Activated T-cell treated with anti-CD3 and anti-CD28 coated beads for 24 hours (primary cell): ENCODE measurements around the gene TSSK6.
A peak's percentile ranks its signal among the peaks of the same experiment; 100 is the strongest.

ENCODE experiments used
- DNase-seq: peaks from one replicate; pipeline ENCODE4 v3.0.0-alpha.2; 2020; ENCODE audit warnings: low read depth

Gene TSSK6

DNA sequence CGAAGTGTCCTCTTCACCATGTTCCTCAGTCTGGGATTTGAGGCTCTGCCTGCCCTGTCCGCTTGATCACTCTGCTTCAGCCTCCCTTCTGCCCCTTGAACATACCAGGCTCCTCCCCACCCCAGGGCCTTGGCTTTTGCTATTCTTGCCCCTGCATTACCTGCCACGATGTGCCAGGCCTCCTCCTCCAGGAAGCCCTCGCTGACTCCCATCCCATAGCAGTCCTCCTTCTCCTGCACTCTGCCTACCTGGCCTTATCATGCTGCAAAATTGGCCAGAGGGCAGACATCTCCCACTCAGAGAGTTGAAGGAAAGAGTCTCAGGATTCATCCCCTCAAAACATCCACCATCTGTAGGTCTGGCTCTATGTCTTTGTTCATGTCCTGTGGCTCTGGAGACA is 15.5 kb upstream of the TSSK6 start:
- DNase-seq: no peak

DNA sequence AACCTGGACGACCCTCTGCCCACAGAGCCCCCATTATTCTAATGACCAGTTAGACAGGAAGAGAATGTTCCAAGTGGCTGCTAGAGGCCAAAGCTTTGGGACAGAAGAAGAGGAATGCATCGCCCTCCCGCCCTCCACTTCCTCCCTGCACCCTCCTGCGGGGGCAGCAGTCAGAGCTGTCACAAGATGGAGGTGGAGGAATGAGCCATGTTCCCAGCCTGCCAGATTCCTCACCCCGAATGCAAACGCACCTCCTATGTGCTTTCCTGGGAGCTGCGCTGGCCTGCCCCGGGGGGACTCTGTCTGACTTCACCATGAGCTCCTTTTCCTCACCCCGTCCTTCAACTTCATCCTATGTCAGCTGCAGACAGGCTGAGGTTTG is 15.1 kb upstream of the TSSK6 start:
- no peak for DNase-seq

GRCh38 chr19:19529783-19530422 is 14.6 kb upstream of the TSSK6 start:
- DNase-seq: no peak

DNA sequence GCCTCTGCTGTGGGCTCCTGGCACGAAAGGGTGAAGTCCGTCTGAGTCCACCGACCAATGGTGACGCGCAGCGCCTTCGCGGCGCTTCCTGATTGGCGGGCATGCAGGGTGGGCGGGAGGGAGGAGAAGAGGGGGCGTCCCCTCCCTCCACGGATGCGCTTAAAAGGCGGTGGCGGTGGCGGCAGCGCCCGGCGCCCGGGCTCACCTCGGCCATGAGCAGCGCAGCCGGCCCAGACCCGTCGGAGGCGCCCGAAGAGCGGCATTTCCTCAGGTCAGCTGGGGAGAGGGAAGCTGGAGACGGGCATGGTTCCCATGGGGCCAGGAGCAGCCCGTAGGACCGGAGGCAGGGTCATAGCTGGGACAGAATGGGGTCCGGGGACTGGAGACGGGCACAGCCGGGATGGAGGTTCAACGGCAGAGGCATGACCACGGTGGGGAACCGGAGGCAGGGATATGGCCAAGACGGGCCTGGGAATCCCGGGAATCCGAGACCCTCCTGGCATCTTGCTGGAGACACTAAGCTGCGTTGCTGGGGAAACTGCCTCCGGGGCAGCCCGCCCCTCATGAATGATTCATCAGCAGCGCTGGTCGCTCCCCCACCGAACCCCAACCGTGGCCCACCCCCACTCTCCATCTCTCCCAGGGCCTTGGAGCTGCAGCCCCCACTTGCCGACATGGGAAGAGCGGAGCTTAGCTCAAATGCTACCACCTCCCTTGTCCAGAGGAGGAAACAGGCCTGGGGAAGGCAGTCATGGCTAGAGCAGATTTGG is 13.6 kb upstream of the TSSK6 start, which contains the start of gene YJEFN3:
Gene YJEFN3 (plus strand): TSS at position 191 of the 770 bp plus-strand sequence. CDS start 22 bp downstream, at position 213.
- DNase-seq: no peak

DNA sequence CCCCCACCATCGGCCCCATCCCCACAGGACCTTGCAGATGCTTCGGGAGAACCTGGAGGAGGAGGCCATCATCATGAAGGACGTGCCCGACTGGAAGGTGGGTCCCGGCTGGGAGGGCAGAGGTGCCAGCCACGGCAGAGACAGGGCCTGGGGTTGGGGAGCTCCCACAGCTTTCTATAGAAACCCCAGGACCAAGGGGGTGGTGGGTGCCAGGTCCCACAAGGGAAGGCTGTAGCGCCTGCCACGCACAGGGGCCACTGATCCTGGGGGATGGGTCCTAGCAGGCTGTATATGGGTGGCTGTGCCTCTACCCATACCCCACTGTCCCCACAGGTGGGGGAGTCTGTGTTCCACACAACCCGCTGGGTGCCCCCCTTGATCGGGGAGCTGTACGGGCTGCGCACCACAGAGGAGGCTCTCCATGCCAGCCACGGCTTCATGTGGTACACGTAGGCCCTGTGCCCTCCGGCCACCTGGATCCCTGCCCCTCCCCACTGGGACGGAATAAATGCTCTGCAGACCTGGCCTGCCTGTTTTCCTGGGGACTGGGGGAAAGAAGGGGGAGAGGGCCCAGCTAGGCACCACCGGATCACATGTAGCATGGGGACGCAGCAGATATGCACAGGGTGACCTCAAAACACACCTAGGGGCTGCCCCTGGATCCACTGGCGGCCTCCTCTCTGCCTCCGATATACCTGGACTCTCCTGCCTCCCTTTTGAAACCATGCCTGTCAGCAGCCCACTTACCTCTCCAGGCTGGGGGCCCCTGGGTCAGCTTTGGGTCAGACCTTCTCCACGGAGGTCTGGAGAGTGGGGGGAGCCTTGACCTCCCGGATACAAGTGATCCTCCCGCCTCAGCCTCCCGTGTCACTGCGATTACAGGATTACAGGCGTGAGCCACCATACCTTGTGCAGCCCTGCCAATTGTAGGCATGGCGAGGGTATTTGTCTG is 12.6 kb upstream of the TSSK6 start:
- DNase-seq: no peak

- DNase-seq: no peak
These were observed 12.0 kb upstream of the TSSK6 start for GRCh38 chr19:19527371-19527656.

DNA sequence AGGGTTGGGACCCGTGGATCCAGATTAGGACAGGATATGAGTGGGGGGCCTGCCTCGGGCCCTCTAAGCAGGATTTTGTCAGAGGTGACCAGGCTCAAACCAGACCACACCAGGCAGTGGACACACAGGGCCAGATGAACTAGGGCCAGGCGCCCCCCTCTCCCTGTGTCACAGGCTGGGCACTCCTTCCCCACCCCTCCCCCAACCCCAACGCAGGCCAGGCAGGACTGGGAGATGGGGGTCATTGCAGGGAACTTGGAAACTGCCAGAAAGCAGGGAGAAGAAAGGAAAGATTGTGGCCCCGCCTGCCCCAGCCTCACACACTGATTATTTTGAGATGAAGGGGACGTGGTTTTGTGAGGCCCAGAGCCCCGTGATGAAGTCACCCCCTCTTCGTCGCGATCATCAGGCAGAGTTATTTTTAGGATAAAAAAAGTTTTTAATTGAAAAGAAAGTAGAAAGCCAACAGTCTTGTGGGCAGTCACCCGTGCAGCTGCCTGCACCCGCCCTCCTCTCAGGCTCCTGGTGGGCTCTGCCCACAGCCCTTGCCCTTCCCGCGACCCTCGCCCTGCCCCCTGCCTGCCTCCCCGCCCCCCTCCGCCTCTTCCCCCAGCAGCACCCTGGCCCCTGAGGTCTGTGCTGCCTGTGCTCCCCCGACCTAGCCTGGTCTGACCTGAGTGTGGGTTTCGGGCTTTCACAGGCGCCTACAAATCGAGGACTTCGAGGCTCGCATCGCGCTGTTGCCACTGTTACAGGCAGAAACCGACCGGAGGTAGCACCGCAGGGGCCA is 11.4 kb upstream of the TSSK6 start:
- no peak for DNase-seq

DNA sequence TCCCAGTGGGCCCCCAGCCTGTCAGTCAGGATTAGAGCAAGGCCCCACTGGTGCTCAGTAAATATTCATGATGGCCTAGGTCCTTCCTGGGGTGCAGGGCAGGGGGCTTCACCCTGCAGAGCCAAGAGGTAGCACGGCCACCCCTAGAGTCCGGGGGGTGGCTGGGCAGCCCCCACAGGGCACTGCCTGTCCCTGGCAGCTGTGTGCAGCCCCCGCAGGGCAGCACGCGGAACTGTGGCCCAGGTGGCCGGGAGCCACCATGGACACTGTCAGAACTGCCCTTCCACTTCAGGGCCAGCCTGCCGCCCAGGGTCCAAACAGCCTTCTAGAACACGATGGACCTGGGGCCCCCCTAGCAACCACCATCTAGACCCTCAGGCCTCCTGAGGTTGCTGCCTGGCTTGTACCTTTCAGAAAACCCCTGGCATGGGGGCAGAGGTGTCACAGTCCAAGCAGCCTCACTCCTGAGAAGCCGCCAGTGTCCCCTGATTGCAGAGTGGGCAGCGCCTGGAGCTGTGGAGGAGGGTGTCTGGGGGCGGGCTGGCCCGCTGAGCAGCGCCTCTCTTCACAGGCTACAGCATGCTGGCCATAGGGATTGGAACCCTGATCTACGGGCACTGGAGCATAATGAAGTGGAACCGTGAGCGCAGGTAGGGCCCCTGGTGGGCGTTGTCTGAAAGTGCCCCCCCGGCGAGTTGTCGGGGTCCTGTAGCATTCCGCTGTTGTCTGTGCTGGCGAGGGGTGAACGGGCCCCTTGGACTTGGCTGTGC is 10.4 kb upstream of the TSSK6 start:
- no peak for DNase-seq

GRCh38 chr19:19524053-19524452 is 8.7 kb upstream of the TSSK6 start:
- no peak for DNase-seq

DNA sequence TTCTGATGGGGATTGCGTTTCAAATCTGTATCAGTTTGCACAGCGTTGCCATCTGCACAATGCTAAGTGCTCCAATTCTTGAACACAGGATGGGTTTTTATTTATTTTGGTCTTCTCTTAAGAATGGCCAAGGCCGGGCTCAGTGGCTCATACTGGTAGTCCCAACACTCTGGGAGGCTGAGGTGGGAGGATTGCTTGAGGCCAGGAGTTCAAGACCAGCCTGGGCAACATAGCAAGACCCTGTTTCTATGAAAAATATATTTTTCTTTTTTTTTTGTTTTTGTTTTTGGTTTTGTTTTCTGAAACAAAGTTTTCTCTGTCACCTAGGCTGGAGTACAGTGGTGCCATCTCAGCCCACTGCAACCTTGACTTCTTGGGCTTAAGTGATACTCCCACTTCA is 7.8 kb upstream of the TSSK6 start:
- no peak for DNase-seq

GRCh38 chr19:19520989-19521388 is 5.6 kb upstream of the TSSK6 start:
- no peak for DNase-seq

DNA sequence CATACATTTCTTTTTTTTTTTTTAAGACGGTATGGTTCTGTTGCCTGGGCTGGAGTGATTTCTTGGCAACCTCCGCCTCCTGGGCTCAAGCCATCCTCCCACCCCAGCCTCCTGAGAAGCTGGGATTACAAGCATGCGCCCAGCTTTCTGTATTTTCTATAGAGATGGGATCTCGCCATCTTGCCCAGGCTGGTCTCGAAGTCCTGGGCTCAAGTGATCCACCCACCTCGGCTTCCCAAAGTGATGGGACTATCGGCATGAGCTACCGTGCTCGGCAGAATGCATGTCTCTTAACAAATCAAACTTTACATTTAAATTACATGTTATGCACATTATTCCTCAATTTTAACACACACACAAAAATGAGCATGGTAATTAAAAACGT is 1.9 kb upstream of the TSSK6 start:
- DNase-seq: no peak

DNA sequence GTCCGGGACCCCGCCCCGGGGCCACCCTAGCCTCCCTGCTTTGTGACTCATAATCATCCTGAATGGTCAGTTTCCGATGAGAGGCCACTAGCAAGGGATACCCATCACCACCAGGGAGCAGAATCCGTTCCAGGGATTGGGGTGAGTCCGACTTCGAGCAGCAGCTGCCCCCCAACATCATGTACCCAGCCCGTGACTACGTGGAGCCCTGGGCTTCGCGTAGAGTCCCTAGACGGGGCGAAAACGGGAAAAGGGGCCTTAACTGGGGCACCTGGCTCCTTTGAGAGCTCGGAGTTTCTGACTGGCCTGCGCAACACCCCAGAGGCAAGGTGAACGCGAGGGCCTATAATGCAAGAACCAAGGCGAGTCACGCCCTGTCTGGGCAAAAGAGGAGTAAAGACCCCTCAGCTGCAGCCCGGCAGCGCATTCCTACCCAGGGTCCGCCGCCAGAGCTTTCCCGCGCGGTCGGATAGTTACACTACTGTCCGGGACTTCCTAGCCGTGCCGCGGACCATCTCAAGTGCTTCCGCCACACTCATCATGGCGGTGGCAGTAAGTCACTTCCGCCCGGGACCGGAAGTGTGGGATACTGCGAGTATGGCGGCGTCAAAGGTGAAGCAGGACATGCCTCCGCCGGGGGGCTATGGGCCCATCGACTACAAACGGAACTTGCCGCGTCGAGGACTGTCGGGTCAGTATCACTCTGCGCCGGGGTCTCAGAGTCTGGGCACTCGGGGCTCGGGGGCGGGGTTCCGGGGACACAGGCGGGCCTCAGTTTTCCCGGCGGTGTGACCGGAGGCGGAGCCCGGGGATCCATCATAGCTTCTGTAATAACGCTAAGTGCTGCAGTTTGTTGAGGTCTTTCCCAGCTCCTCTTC is 533 bp upstream of the TSSK6 start, which contains the start of gene NDUFA13:
Gene NDUFA13 (plus strand): TSS at position 584 of the 878 bp plus-strand sequence. CDS start 14 bp downstream, at position 598.
- DNase-seq: peak; percentile 91

DNA sequence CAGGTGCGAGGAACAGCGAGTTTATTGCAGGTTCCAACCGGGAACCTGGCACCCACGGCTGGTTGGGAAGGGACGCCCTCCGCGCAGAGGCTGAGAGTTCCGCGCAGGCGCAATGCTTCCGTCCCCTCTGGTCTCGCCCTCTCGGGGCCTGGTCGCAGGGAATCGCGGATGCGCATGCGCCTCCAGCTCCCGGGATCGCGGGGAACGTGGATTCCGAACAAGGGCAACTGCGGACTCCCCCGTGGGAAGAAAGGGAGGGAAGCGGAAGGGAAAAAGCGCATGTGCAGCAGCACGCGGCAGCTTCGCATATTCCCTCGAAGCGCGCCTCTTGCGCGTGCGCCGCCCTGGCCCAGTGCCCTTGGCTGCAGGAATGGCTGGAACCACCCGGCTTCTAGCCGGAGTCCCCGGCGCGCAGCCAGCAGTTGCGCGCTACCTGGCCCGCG is 1.1 kb downstream of the TSSK6 start:
- DNase-seq: no peak

- DNase-seq: no peak
These were observed 1.7 kb downstream of the TSSK6 start for GRCh38 chr19:19513682-19514081.

DNA sequence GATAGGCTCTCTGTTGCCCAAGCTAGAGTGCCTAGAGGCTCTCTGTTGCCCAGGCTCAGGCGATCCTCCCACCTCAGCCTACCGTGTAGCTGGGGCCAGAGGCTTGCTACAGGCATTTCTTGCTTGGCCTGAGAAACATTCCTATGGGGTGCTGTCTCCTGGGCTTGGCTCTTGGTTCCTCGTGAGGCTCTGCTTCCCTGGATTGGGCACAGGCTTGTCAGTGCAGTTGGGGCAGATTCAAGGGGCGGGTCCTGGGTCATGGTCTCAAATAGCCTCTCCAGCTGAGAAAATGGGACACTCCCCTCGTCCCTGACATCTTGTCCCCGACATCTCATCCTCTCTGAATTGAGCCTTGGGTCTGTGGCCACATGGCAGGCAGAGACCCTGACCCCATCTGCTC is 4.9 kb downstream of the TSSK6 start:
- DNase-seq: no peak

DNA sequence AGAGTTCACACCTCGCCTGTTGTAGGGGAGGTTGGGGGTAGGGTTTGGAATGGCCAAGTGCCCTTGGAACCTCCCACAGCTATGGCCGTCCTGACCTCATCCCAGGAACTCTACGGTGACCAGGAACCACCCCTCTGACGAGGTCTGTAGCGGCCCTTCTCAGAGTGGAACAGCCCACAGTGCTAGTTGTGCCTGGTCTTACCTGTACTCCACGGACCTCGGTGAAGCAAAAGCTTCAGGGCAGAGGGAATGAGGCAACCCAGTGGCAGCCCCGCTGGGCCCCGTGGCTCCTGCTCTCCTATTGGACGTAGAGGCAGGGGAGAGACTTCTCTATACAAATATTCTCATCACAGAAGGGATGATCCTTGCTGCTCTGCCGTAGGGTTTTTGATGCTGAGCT is 7.1 kb downstream of the TSSK6 start:
- no peak for DNase-seq

DNA sequence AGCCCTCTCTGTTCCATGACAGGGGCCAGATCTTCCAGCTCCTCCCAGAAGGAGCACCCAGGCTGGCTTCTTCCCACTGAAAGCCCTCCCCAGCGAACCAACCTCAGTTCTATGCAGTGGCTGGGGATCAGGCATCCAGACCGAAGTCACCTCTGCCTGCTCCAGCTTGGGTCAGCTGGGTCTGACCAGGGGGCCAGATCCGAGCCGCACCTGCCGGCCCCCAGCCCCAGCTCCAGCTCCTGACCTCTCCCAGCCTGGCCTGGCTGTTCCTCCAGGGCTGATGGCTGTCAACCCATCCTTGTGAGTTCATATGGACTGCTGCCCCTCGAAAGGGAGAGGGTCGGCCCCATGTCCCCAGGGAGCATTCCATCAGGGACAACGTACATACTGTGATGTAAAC is 8.0 kb downstream of the TSSK6 start:
- no peak for DNase-seq

- DNase-seq: no peak
These were observed 8.8 kb downstream of the TSSK6 start for GRCh38 chr19:19506592-19506991.

DNA sequence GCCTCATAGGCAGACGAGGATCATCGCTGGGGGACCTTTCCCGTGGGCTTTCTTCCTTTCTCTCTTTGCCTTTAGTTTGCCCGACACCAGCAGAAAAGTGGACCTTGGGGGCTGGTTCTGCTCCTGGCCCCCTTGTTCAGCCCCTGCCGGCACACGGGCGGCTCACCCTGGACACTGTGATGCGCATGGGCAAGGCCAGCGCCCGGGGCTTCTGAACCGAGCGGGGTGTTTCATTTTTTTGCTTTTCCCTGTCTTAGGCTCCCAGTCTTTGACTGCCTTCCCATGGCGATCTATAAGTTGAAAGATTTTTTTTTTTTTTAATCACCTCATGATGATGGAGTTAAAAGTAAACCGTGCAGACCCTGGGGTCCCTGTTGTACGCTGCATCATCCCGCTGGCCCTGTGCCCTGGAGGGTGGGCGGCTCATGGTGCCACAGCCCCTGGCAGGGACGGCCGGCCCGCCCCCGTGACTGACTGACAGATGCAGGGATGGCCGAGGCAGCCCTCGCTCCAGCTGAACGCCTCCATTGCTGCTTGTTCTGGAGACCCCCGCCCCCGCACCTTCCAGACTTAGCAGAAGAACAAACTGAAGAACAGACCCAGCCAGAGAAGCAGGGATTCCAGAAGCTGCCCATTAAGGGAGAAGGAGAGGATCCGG is 9.6 kb downstream of the TSSK6 start:
- DNase-seq: no peak
